ACC112 (cell line): ENCODE measurements around the gene IQCE.
"Not testable (repeated sequence)": the region's sequence is repeated elsewhere in the genome, so short reads cannot be mapped to it uniquely, and the experiment has no call there.

Experiments used
- H2AFZ ChIP-seq: fragments of 200-600 bp; sonication (generic); one replicate; pipeline ENCODE4 v1.6.0; 2017; ENCODE audit warnings: antibody characterized with exemption, low read length; ENCODE audit not compliant: unreplicated experiment
- H3K27ac ChIP-seq: fragments of 200-600 bp; sonication (generic); 2 replicates; pipeline ENCODE4 v1.5.1; 2014; ENCODE audit warnings: low read depth, mild to moderate bottlenecking, antibody characterized with exemption, low read length, moderate library complexity
- H3K27me3 ChIP-seq: fragments of 200-600 bp; sonication (generic); 2 replicates; pipeline ENCODE4 v1.6.1; 2014; ENCODE audit warnings: mild to moderate bottlenecking, antibody characterized with exemption, low read length, moderate library complexity, mixed read lengths; ENCODE audit not compliant: insufficient read depth
- H3K36me3 ChIP-seq: fragments of 200-600 bp; sonication (generic); 2 replicates; pipeline ENCODE4 v1.6.1; 2016; ENCODE audit warnings: mild to moderate bottlenecking, antibody characterized with exemption, low read length, moderate library complexity, mixed read lengths; ENCODE audit not compliant: insufficient read depth
- H3K4me1 ChIP-seq: fragments of 200-600 bp; sonication (generic); one replicate; pipeline ENCODE4 v1.6.1; 2016; ENCODE audit warnings: low read length, mixed read lengths; ENCODE audit not compliant: insufficient read depth, unreplicated experiment, control insufficient read depth
- H3K4me3 ChIP-seq: fragments of 200-600 bp; sonication (generic); 2 replicates; pipeline ENCODE4 v1.5.1; 2014; ENCODE audit warnings: mild to moderate bottlenecking, low read depth, low read length
- H3K79me2 ChIP-seq: fragments of 200-600 bp; sonication (generic); one replicate; pipeline ENCODE4 v1.6.0; 2016; ENCODE audit warnings: low read length; ENCODE audit not compliant: control insufficient read depth, unreplicated experiment, insufficient read depth

The IQCE gene

GRCh38 chr7:2528481-2529095, 30.2 kb upstream of the IQCE start:
- H3K27me3 ChIP-seq = no peaks in the 10 kb centered on the region
- peaks cover under 1% of the 10 kb centered on the region for H3K79me2 ChIP-seq
- no peak overlapping the region for H3K4me3 ChIP-seq
- H2AFZ ChIP-seq = no peak overlapping the region
- H3K36me3 ChIP-seq = no peaks in the 10 kb centered on the region
- peaks cover 45% of the 10 kb centered on the region for H3K4me1 ChIP-seq
- H3K27ac ChIP-seq = peak overlapping the region; percentile 34; the same call in 1 of the 2 replicates

GRCh38 chr7:2529161-2530070, 29.4 kb upstream of the IQCE start:
- Histone ChIP-seq H3K4me1 (peaks cover 38% of the 10 kb centered on the region), H3K27ac (peak overlapping the region; percentile 58), H3K36me3 (no peaks in the 10 kb centered on the region), H3K27me3 (no peaks in the 10 kb centered on the region), H2AFZ (no peak overlapping the region), H3K4me3 (peak overlapping the region; percentile 42; the same call in 1 of the 2 replicates), H3K79me2 (no peaks in the 10 kb centered on the region)

GRCh38 chr7:2530071-2530987, 28.4 kb upstream of the IQCE start:
- peak overlapping the region; percentile 58 for H3K27ac ChIP-seq
- H2AFZ ChIP-seq = no peak overlapping the region
- no peaks in the 10 kb centered on the region for H3K27me3 ChIP-seq
- peaks cover 38% of the 10 kb centered on the region for H3K4me1 ChIP-seq
- peak overlapping the region; percentile 42; the same call in 1 of the 2 replicates for H3K4me3 ChIP-seq
- H3K79me2 ChIP-seq = no peaks in the 10 kb centered on the region
- H3K36me3 ChIP-seq = no peaks in the 10 kb centered on the region

- not testable (repeated sequence) for H3K27ac ChIP-seq, H2AFZ ChIP-seq, H3K79me2 ChIP-seq, H3K27me3 ChIP-seq, H3K4me3 ChIP-seq, H3K36me3 ChIP-seq
- peaks cover 38% of the 10 kb centered on the region for H3K4me1 ChIP-seq
Observed at GRCh38 chr7:2530994-2531795, 27.6 kb upstream of the IQCE start.

GRCh38 chr7:2531796-2532110, 27.0 kb upstream of the IQCE start:
- H3K36me3 ChIP-seq, H3K79me2 ChIP-seq, H3K4me3 ChIP-seq, H3K27ac ChIP-seq, H2AFZ ChIP-seq, H3K27me3 ChIP-seq: not testable (repeated sequence)
- peaks cover 38% of the 10 kb centered on the region for H3K4me1 ChIP-seq

- H3K4me1 ChIP-seq = peaks cover 38% of the 10 kb centered on the region
- not testable (repeated sequence) for H3K27ac ChIP-seq, H2AFZ ChIP-seq, H3K4me3 ChIP-seq, H3K27me3 ChIP-seq, H3K36me3 ChIP-seq, H3K79me2 ChIP-seq
Observed at GRCh38 chr7:2532199-2532772, 26.5 kb upstream of the IQCE start.

- not testable (repeated sequence) for H3K79me2 ChIP-seq, H3K27me3 ChIP-seq, H3K4me3 ChIP-seq, H3K27ac ChIP-seq, H3K36me3 ChIP-seq, H2AFZ ChIP-seq
- peaks cover 33% of the 10 kb centered on the region for H3K4me1 ChIP-seq
Observed at GRCh38 chr7:2532816-2533215, 26.0 kb upstream of the IQCE start.

- not testable (repeated sequence) for H3K27me3 ChIP-seq, H3K79me2 ChIP-seq, H3K36me3 ChIP-seq, H2AFZ ChIP-seq, H3K27ac ChIP-seq, H3K4me3 ChIP-seq
- peaks cover 25% of the 10 kb centered on the region for H3K4me1 ChIP-seq
Observed at GRCh38 chr7:2533566-2533965, 25.2 kb upstream of the IQCE start.

GRCh38 chr7:2534214-2534613, 24.6 kb upstream of the IQCE start:
- H3K4me1 ChIP-seq = peaks cover 19% of the 10 kb centered on the region
- not testable (repeated sequence) for H3K79me2 ChIP-seq, H2AFZ ChIP-seq, H3K4me3 ChIP-seq, H3K27me3 ChIP-seq, H3K27ac ChIP-seq, H3K36me3 ChIP-seq
